ENCODE measurements around the gene LRRC51.

DNA sequence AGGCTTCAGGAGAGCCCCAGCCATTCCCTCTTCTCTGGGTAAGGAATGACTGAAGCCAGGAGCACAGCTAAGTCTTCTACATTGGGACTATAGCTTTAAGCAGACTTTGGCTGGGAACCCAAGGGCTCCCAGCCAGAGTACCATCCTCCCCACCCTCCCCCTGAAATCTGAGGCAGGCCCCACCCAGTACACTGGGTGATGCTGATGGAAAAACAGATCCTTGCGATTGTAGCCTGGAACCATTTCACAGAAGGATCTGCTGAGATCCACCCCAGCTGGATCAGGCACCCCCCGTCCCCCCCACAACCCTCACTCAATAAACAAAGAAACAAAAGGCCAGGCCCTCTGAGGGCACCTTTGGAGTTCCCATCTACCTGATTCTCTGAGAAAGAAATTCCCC lies 42.2 kb upstream of the LRRC51 start:
- TF ChIP-seq CTCF (IDR thresholded peaks at IDR 0.05; ENCODE audit: low read depth, low read length) (no peak), MYC (IDR thresholded peaks at IDR 0.05; ENCODE audit: low read depth, low read length) (no peak), POLR2A (IDR thresholded peaks at IDR 0.05; ENCODE audit: extremely low read depth, insufficient read length) (no peak)

Data from NB4 (cell line).